ENCODE measurements around the gene KCNAB2.

The KCNAB2 gene

DNA sequence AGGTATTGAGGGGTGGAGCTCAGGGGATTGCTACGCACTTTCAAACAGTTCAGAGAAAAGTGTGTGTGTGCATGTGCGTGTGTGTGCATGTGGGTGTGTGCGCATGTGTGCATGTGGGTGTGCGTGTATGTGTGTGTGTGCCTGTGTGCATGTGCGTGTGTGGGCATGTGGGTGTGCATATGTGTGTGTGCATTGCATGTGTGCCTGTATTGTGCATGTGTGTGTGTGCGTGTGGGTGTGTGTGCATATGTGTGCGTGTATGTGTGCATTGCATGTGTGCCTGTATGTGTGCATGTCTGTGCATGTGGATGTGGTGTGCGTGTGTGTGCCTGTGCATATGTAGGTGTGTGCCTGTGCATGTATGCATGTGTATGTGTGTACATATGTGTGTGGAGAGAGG is 12.6 kb upstream of the KCNAB2 start:
- DNase-seq (ENCODE audit: low spot score), result no peak

- peak; percentile 27 for DNase-seq (ENCODE audit: low spot score)
Observed at GRCh38 chr1:6033986-6034749, 11.5 kb upstream of the KCNAB2 start.

DNA sequence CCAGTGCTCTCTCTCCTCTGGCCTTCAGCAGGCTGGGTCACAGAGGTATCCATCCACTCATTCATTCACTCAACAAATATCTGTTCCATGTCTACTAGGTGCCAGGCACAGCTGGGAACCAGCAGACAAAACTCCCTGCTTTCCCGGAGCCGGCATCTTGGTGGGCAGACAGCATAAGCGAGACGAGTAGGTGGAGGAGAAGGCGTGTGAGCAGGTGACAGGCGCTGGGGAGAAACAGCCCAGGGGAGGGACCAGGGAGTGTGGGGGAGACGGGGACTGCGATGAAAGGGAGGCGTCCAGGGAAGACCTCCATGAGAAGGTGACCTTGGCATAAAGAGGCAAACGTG is 11.0 kb upstream of the KCNAB2 start:
- DNase-seq (ENCODE audit: low spot score), result no peak

DNA sequence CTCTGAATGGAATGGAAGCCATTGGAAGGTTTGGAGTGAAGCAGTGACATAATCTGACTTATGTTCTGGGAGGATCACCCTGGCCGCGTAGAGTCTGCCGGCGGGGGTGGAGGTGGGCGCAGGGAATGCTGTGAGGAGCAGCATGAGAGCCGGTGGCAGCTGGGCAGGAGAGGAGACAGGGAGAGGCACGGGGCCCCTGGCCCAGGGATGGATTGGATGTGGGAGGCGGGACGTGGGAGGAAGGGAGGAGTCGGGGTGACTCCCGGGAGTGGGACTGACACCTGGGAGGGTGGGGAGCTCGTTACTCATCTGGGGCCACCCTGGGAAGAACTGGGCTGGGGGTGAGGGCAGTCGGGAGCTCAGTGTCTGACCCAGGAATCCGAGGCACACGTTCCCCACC is 10.4 kb upstream of the KCNAB2 start:
- DNase-seq (ENCODE audit: low spot score), result no peak

GRCh38 chr1:6035719-6036118 is 10.0 kb upstream of the KCNAB2 start:
- DNase-seq (ENCODE audit: low spot score), result no peak

DNA sequence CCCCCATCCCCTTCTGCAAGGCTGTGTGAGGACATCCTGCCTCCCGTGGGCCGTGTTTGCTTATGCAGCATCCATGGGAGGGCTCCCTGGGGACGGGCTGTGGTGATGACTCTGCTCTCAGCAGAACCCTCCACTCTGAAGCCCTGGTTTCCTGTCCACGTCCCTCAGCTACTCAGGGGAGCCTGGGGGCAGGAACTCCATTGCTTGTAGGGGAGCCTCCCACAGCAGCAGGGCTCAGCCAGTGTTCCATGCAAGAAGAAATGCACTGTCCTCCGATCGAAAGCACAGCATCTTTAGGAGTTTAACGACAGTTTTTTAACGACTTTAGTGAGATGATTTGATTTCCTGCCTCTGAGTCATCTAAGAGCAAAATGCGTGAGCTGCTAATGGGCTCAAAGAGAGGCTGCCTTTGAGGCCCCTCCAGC is 8.3 kb upstream of the KCNAB2 start:
- DNase-seq (ENCODE audit: low spot score), result peak; percentile 56

- no peak for DNase-seq (ENCODE audit: low spot score)
Observed at GRCh38 chr1:6038603-6039002, 7.1 kb upstream of the KCNAB2 start.

DNA sequence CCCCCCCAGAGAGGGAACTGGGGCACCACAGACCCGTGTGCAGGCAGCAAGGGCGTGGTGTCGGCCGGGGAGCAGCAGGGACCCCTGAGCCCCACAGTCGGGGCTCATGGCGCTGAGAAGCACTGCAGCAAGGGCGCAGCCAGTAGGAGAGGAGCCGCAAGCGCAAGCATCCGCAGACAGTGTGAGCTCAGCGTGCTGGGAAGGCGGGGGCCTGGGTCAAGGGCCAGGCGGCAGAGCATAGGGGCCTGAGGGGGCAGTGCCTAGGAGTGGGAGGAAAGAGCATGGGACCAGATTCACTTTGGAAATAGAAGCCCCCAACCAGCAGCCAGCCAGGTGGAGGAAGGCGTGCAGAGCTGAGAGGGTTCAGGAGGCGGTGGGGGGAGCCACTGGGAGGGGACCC is 6.7 kb upstream of the KCNAB2 start:
- no peak for DNase-seq (ENCODE audit: low spot score)

GRCh38 chr1:6040444-6040843 is 5.2 kb upstream of the KCNAB2 start:
- no peak for DNase-seq (ENCODE audit: low spot score)

DNA sequence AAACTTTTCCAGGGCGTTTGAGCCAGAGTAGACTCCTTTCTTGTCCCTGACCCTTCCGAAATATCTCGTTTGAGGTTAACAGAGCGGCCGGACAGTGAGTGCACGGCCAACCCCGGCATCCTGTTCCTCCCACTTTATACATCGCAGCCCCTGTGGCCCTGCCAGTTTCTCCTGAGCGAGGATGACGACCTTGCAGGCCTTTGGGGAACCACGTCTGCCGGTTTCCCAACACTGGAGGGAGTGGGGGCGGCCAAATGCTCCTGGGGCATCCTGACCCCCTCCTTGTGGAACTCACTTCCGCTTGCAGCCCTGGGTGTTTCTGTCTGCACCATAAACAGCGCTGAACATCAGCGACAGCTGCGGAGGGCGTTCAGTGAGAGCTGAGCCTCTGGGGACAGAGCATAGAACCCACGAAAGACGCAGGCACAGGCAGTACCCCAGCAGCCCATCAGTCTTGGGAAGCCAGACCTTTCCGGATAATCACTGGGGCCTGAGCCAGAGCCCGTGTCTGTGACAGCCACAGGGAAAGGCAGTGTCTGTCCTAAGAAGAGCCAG is 4.8 kb upstream of the KCNAB2 start:
- DNase-seq (ENCODE audit: low spot score), result no peak

GRCh38 chr1:6041432-6042062 is 4.1 kb upstream of the KCNAB2 start:
- no peak for DNase-seq (ENCODE audit: low spot score)

GRCh38 chr1:6043561-6043960 is 2.1 kb upstream of the KCNAB2 start:
- no peak for DNase-seq (ENCODE audit: low spot score)

- no peak for DNase-seq (ENCODE audit: low spot score)
Observed at GRCh38 chr1:6044481-6045109, 1.1 kb upstream of the KCNAB2 start.

DNA sequence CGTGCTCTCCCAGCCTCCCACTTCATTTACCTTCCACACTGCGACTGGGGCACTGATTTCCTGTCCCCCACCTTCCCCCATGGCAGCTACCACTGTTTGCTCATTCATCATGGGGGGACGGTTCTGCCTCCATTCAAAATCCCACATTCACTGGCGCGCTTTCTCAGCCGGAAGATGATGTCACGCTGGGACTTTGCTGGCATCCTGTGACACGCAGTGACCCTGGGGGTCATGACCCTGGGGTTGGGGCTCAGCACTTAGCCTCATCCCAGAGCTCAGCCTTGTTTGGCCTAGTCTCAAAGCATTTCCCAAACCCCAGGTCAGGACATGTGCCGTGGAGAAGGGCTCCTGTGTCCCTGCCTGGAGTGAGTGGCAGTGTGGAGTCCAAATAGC is 582 bp upstream of the KCNAB2 start:
- DNase-seq (ENCODE audit: low spot score), result no peak

DNA sequence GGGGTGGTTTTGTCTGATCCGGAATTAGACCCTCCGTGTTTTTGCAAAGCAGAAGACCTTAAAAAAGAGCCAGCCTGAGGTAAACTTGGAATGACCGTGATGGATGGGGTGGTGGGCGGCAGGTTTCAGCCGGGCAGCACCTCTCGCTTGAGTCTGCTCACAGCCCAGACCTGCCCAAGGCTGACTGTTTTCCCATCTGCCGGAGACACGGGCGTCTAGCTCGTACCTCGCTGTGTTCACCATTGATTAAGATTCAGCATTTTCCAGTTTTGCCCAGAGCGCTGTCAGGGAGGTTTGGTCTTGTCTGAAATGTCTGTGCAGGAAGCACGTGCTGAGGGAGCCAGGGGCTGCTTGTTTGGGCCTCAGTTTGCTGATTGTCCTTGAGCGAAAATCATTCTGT is 591 bp downstream of the KCNAB2 start:
- DNase-seq (ENCODE audit: low spot score), result no peak

GRCh38 chr1:6048179-6048867 is 2.6 kb downstream of the KCNAB2 start:
- DNase-seq (ENCODE audit: low spot score), result no peak

GRCh38 chr1:6049419-6049818 is 3.7 kb downstream of the KCNAB2 start:
- DNase-seq (ENCODE audit: low spot score), result no peak

DNA sequence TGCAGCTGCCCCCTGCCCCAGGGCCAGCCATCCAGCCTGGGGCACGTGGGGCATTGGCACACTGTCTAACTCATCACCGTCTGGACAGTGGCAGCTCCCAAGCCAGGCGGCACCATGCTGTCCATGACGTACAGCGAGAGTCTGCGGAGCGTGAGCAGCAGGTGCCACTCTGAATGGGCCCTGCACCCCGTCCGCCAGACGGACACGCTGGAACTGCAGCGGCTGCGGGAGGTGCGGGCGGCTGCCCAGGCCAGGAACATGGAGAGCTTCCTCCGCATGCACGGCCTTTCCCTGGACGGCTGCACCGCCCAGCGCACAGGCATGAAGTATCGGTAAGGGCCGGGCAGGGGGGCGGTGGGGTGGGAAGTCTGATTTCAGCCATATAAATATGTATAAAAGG is 5.7 kb downstream of the KCNAB2 start:
- no peak for DNase-seq (ENCODE audit: low spot score)

GRCh38 chr1:6052543-6053205 is 7.0 kb downstream of the KCNAB2 start:
- no peak for DNase-seq (ENCODE audit: low spot score)

- no peak for DNase-seq (ENCODE audit: low spot score)
Observed at GRCh38 chr1:6053206-6053546, 7.5 kb downstream of the KCNAB2 start.

GRCh38 chr1:6054596-6054995 is 8.9 kb downstream of the KCNAB2 start:
- no peak for DNase-seq (ENCODE audit: low spot score)

DNA sequence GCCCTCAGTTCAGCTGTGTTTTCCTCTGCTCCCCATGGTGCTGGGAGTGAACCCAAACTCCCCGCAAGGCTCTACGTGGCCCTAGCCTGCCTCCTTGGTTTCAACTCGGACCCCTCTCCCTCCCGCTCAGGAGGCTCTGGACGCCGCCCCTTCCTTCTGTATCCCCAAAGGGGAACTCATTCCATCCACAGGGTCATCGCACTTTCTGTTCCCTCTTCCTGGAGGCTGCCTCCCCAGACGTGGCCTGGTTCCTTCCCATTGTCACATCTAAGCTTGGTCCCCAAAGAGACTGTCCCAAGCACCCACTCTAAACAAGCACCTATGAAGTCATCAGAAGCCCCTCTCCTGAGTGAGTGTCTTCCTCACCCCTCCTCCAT is 10.9 kb downstream of the KCNAB2 start:
- no peak for DNase-seq (ENCODE audit: low spot score)

All from activated CD4-positive, alpha-beta T cell treated with anti-CD3 and anti-CD28 coated beads, Interleukin-2, Interleukin-4, amounts not matched to agents 100 ng/mL and 50 ng/mL, durations not matched to agents 16 hours and 8 hours (primary cell).